ENCODE measurements around the gene GPBP1. TPM values are rescaled to one million over a fixed set of nuclear protein-coding genes. Genes with fewer than 3 reads are reported as not detected.

The GPBP1 gene
- total and polyA plus RNA-seq, 2 experiments from 2014 or later: 105 to 109 TPM

- Mint-ChIP-seq H3K4me1 (peaks cover 4% of the 10 kb centered on the region), H3K36me3 (ENCODE audit: low read depth) (no peaks in the 10 kb centered on the region), H3K27ac (no peak overlapping the region), H3K4me3 (no peak overlapping the region), H3K27me3 (ENCODE audit: insufficient read depth, low read depth, poor library complexity) (no peaks in the 10 kb centered on the region), H3K9me3 (no peaks in the 10 kb centered on the region)
- 0 out of 2 replicates have a peak, but pooled peaks cover 4% of the 10 kb centered on the region for H3K4me1 ChIP-seq (ENCODE audit: insufficient read depth)
- H2AFZ ChIP-seq: peak overlapping the region; percentile 63; the same call in 1 of the 2 replicates
- no peaks in the 10 kb centered on the region for H3K79me2 ChIP-seq (replicated peaks; ENCODE audit: insufficient read depth)
- no peak overlapping the region for H3K4me2 ChIP-seq
- ATAC-seq (no peak), DNase-seq (ENCODE audit: low spot score) (no peak)
- no peaks in the 10 kb centered on the region for H4K20me1 ChIP-seq (replicated peaks; ENCODE audit: insufficient read depth)
- no peak overlapping the region for H3K27ac ChIP-seq (ENCODE audit: low read depth)
- H3F3A ChIP-seq (replicated peaks; ENCODE audit: low read depth): no peaks in the 10 kb centered on the region
- H3K27me3 ChIP-seq (ENCODE audit: insufficient read depth): no peaks in the 10 kb centered on the region
- TF ChIP-seq, protein P1, sequence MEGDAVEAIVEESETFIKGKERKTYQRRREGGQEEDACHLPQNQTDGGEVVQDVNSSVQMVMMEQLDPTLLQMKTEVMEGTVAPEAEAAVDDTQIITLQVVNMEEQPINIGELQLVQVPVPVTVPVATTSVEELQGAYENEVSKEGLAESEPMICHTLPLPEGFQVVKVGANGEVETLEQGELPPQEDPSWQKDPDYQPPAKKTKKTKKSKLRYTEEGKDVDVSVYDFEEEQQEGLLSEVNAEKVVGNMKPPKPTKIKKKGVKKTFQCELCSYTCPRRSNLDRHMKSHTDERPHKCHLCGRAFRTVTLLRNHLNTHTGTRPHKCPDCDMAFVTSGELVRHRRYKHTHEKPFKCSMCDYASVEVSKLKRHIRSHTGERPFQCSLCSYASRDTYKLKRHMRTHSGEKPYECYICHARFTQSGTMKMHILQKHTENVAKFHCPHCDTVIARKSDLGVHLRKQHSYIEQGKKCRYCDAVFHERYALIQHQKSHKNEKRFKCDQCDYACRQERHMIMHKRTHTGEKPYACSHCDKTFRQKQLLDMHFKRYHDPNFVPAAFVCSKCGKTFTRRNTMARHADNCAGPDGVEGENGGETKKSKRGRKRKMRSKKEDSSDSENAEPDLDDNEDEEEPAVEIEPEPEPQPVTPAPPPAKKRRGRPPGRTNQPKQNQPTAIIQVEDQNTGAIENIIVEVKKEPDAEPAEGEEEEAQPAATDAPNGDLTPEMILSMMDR (conservative IDR thresholded peaks at IDR 0.05; ENCODE audit: low read depth in 2 of 2): no peak
- TF ChIP-seq, protein P2, sequence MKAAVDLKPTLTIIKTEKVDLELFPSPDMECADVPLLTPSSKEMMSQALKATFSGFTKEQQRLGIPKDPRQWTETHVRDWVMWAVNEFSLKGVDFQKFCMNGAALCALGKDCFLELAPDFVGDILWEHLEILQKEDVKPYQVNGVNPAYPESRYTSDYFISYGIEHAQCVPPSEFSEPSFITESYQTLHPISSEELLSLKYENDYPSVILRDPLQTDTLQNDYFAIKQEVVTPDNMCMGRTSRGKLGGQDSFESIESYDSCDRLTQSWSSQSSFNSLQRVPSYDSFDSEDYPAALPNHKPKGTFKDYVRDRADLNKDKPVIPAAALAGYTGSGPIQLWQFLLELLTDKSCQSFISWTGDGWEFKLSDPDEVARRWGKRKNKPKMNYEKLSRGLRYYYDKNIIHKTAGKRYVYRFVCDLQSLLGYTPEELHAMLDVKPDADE (IDR thresholded peaks at IDR 0.05): no peak
- TF ChIP-seq STAT1 (IDR thresholded peaks at IDR 0.05; ENCODE audit: unreplicated experiment): no peak
- no peaks in the 10 kb centered on the region for H3K9me2 ChIP-seq (ENCODE audit: insufficient read depth)
- no peak overlapping the region for H3K4me3 ChIP-seq
- no peaks in the 10 kb centered on the region for H3K36me3 ChIP-seq (ENCODE audit: insufficient read depth)
These were observed 102.5 kb downstream of the GPBP1 start for GRCh38 chr5:57276353-57276752.

GRCh38 chr5:57277085-57277484 lies 103.2 kb downstream of the GPBP1 start:
- 0 out of 2 replicates have a peak, but pooled peaks cover 4% of the 10 kb centered on the region for H3K4me1 ChIP-seq (ENCODE audit: insufficient read depth)
- Mint-ChIP-seq H3K9me3 (no peaks in the 10 kb centered on the region), H3K27ac (no peak overlapping the region), H3K4me3 (no peak overlapping the region), H3K27me3 (ENCODE audit: insufficient read depth, low read depth, poor library complexity) (no peaks in the 10 kb centered on the region), H3K4me1 (peaks cover 4% of the 10 kb centered on the region), H3K36me3 (ENCODE audit: low read depth) (no peaks in the 10 kb centered on the region)
- no peak overlapping the region for H3K4me3 ChIP-seq
- H3K27ac ChIP-seq (ENCODE audit: low read depth): no peak overlapping the region
- no peaks in the 10 kb centered on the region for H4K20me1 ChIP-seq (replicated peaks; ENCODE audit: insufficient read depth)
- no peak for ATAC-seq
- no peak overlapping the region for H3K4me2 ChIP-seq
- TF ChIP-seq, protein P1 (conservative IDR thresholded peaks at IDR 0.05; ENCODE audit: low read depth in 2 of 2): peak; percentile 51 to 60
- no peak for TF ChIP-seq JUNB (IDR thresholded peaks at IDR 0.05; ENCODE audit: unreplicated experiment)
- TF ChIP-seq REST (IDR thresholded peaks at IDR 0.05; ENCODE audit: unreplicated experiment): no peak
- TF ChIP-seq POLR2AphosphoS5 (IDR thresholded peaks at IDR 0.05; ENCODE audit: low read depth): no peak
- TF ChIP-seq NANOG (IDR thresholded peaks at IDR 0.05; ENCODE audit: borderline replicate concordance): no peak
- no peak for TF ChIP-seq ZNF114 (CRISPR knock-in tag; IDR thresholded peaks at IDR 0.05)
- DNase-seq (ENCODE audit: low spot score): peak; percentile 42
- H3K36me3 ChIP-seq (ENCODE audit: insufficient read depth): no peaks in the 10 kb centered on the region
- H3K9me2 ChIP-seq (ENCODE audit: insufficient read depth): no peaks in the 10 kb centered on the region
- no peak overlapping the region for H2AFZ ChIP-seq
- H3K79me2 ChIP-seq (replicated peaks; ENCODE audit: insufficient read depth): no peaks in the 10 kb centered on the region
- H3F3A ChIP-seq (replicated peaks; ENCODE audit: low read depth): no peaks in the 10 kb centered on the region
- no peaks in the 10 kb centered on the region for H3K27me3 ChIP-seq (ENCODE audit: insufficient read depth)

Data from GM23338 (cell line).